LNCAP (cell line): ENCODE measurements around the gene RPS25.

Source experiments
- TF ChIP-seq, protein P1 (sequence below): fragments of 450-650 bp; IDR thresholded peaks from 2 replicates; pipeline ENCODE4 v1.5.1; 2017; ENCODE audit warnings: mild to moderate bottlenecking

RPS25 gene

DNA sequence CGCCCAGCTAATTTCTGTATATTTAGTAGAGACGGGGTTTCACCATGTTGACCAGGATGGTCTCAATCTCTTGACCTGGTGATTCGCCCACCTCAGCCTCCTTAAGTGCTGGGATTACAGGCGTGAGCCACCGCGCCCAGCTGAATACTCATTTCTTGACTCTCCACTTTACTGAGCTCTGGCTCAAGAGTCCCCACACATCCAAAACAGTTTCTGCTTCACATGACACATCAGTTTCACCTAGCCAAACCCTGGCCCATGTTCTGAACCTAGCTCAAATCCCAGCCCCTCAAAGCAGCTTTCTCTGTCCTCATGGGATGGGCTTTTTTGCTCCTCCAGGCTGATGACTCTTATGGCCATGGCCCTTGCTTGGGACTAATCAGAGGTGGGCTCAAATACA lies 29.1 kb upstream of the RPS25 start:
- TF ChIP-seq, protein P1, sequence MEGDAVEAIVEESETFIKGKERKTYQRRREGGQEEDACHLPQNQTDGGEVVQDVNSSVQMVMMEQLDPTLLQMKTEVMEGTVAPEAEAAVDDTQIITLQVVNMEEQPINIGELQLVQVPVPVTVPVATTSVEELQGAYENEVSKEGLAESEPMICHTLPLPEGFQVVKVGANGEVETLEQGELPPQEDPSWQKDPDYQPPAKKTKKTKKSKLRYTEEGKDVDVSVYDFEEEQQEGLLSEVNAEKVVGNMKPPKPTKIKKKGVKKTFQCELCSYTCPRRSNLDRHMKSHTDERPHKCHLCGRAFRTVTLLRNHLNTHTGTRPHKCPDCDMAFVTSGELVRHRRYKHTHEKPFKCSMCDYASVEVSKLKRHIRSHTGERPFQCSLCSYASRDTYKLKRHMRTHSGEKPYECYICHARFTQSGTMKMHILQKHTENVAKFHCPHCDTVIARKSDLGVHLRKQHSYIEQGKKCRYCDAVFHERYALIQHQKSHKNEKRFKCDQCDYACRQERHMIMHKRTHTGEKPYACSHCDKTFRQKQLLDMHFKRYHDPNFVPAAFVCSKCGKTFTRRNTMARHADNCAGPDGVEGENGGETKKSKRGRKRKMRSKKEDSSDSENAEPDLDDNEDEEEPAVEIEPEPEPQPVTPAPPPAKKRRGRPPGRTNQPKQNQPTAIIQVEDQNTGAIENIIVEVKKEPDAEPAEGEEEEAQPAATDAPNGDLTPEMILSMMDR, result no peak

DNA sequence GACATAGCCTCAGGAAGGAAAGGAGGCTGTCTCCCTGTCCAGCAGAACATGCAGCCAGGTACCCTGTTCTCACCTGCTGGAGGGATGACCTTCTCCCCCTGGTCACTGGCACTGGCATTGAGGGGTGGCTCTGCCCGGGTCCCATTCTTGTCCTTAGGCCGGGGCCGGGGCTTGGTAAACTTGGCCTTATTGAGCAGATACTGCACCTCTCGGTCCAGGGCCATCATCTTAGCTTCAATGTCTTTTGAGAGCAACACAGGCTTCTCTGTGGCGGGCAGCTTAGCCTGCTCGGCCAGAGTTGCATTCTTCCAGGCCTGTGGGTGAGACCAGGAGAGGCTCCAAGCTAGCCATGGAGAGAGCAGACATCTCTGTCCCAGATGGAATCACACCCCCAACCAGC lies 28.3 kb upstream of the RPS25 start:
- TF ChIP-seq, protein P1, result no peak

GRCh38 chr11:119044708-119045107 lies 26.6 kb upstream of the RPS25 start:
- TF ChIP-seq, protein P1, result no peak

- TF ChIP-seq, protein P1, result no peak
Observed at GRCh38 chr11:119042927-119043326, 24.8 kb upstream of the RPS25 start.

DNA sequence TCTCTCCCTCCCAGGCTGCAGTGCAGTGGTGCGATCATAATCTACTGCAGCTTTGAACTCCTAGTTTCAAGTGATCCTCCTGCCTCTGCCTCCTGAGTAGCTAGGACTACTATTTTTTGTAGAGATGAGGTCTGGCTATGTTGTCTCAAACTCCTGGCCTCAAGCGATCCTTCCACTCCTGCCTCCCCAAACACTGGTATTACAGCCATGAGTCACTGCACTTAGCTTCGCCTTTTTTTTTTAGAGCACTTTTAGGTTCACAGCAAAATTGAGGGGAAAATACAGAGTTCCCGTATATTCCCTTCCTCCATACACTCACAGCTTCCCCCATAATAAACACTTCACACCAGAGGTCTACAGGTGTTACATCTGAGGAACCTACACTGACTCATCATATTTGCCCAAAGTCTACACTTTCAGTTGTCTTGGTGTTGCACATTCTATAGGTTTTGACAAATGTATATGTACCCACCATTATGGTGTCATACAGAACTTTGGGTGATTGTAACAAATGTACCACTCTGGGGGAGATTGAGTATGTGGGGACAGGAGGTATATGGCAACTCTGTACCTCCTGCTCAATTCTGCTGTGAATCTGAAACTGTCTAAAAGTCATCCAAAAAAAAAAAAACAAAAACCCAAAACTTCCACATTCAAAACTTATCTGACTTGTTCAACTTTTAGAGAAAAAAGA lies 23.8 kb upstream of the RPS25 start:
- TF ChIP-seq, protein P1, result no peak

DNA sequence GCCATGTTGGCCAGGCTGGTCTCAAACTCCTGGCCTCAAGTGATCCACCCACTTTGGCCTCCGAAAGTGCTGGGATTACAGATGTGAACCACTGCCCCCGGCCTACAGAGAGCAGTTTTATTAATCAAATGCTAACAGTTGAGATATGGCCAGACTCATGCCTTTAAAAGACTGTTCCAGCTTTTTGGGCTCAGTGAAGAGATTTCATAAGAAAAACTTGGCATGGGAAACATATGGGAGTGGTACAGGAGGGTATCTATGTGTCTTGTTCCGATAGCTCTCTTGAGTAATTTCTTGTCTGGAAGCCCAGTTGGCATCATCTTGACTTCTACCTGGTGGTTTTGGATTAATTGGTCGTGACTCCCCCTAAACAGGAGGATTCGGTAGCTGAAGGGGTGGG lies 20.7 kb upstream of the RPS25 start:
- TF ChIP-seq, protein P1, result no peak

GRCh38 chr11:119034813-119035212 lies 16.7 kb upstream of the RPS25 start:
- TF ChIP-seq, protein P1, result no peak

- TF ChIP-seq, protein P1, result no peak
Observed at GRCh38 chr11:119031912-119032280, 13.8 kb upstream of the RPS25 start.
